Activated T-cell treated with anti-CD3 and anti-CD28 coated beads, Interleukin-2, amount 50 U/mL, for 24 hours (primary cell): ENCODE results near the gene TNPO3.
"Not testable (repeated sequence)": the region's sequence is repeated elsewhere in the genome, so short reads cannot be mapped to it uniquely, and the experiment has no call there.

ENCODE experiments used
- DNase-seq: peaks from one replicate; pipeline ENCODE4 v3.0.0-alpha.2; 2020
- H3K27ac Mint-ChIP-seq: 2 replicates; pipeline ENCODE4 v1.8.0; 2020; ENCODE audit warnings: mild to moderate bottlenecking, mixed read lengths
- H3K27me3 Mint-ChIP-seq: 2 replicates; pipeline ENCODE4 v1.8.0; 2020; ENCODE audit warnings: mixed read lengths
- H3K36me3 Mint-ChIP-seq: 2 replicates; pipeline ENCODE4 v1.8.0; 2020; ENCODE audit warnings: low read depth, mixed read lengths
- H3K4me1 Mint-ChIP-seq: 2 replicates; pipeline ENCODE4 v1.8.0; 2020; ENCODE audit warnings: low read depth, mixed read lengths
- H3K4me3 Mint-ChIP-seq: 2 replicates; pipeline ENCODE4 v1.8.0; 2020; ENCODE audit warnings: mild to moderate bottlenecking, moderate library complexity, mixed read lengths
- H3K9me3 Mint-ChIP-seq: 2 replicates; pipeline ENCODE4 v1.8.0; 2020; ENCODE audit warnings: mixed read lengths

Gene TNPO3

GRCh38 chr7:129013048-129013724, 41.7 kb downstream of the TNPO3 start:
- H3K4me1 Mint-ChIP-seq = peaks cover 45% of the 10 kb centered on the region
- no peak overlapping the region for H3K4me3 Mint-ChIP-seq
- H3K36me3 Mint-ChIP-seq = peaks cover 83% of the 10 kb centered on the region
- no peaks in the 10 kb centered on the region for H3K9me3 Mint-ChIP-seq
- no peak overlapping the region for H3K27ac Mint-ChIP-seq
- no peak for DNase-seq
- H3K27me3 Mint-ChIP-seq = no peaks in the 10 kb centered on the region

DNA sequence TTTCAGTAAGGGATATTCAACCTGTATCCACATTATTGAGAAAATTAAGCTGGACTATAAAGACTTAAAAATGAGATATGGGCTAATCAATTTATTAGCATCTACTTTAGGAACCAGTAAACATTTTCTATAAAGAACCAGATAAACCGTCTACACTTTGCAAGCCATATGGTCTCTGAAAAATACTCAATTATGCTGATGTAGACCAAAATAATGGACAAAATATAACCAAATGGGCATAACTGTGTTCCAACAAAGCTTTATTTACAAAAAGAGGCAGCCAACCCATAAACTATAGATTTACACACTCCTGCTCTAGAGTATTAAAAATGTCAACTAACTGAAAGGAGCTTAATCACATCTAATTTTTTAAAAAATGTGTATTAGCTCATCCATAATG, 42.3 kb downstream of the TNPO3 start:
- Mint-ChIP-seq H3K9me3 (no peaks in the 10 kb centered on the region), H3K4me1 (peaks cover 43% of the 10 kb centered on the region), H3K36me3 (peaks cover 83% of the 10 kb centered on the region), H3K4me3 (no peak overlapping the region), H3K27ac (no peak overlapping the region), H3K27me3 (no peaks in the 10 kb centered on the region)
- no peak for DNase-seq

- peak overlapping the region; percentile 87 for H3K27ac Mint-ChIP-seq
- peaks cover 48% of the 10 kb centered on the region for H3K4me1 Mint-ChIP-seq
- DNase-seq = no peak
These were observed 44.8 kb downstream of the TNPO3 start for GRCh38 chr7:129010075-129010474.

GRCh38 chr7:129009437-129009836, 45.5 kb downstream of the TNPO3 start:
- H3K4me1 Mint-ChIP-seq = peaks cover 48% of the 10 kb centered on the region
- H3K4me3 Mint-ChIP-seq = no peak overlapping the region
- no peak for DNase-seq
- H3K9me3 Mint-ChIP-seq = no peaks in the 10 kb centered on the region
- no peaks in the 10 kb centered on the region for H3K27me3 Mint-ChIP-seq
- peak overlapping the region; percentile 87 for H3K27ac Mint-ChIP-seq
- peaks cover 82% of the 10 kb centered on the region for H3K36me3 Mint-ChIP-seq

More at GRCh38 chr7:129010075-129010474, 44.8 kb downstream of the TNPO3 start:
- no peaks in the 10 kb centered on the region for H3K27me3 Mint-ChIP-seq
- H3K4me3 Mint-ChIP-seq = no peak overlapping the region
- no peaks in the 10 kb centered on the region for H3K9me3 Mint-ChIP-seq
- peaks cover 84% of the 10 kb centered on the region for H3K36me3 Mint-ChIP-seq

DNA sequence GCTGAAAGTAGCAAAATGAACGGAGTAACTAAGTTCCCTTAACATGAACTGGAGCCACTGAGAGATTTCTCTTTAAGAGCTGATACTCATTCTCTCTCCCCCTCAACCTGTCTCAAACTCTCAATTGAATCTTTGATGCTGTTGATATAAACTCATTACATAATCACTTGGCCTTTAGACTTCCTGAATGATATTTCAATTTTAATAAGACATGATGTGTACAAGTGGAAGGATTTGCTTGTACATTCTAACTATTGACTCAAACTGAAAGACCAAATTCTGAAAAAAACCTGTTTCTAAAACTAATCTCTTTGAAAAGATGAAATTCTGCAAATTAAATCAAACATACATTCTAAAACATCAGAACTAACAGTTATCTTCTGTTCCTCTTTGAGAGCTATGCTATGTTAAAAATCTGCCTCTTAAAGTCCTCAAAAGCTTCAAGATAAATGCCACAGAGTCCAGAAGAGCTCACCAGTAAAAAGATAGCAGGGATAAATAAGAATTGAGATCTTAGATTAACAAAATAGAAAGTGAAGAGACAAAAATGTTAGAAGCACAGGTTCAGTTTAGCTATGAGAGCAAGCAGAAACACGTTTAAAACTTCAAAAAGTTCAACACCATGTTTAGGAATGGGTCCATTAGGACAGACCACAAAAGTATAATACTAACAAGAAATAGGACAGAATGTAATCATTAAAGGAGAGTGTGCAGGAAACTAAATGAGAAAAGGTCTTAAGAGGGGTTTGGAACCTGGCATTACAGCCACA, 46.1 kb downstream of the TNPO3 start:
- Mint-ChIP-seq H3K4me1 (peaks cover 47% of the 10 kb centered on the region), H3K9me3 (no peaks in the 10 kb centered on the region), H3K36me3 (peaks cover 82% of the 10 kb centered on the region), H3K4me3 (peak overlapping the region; percentile 4), H3K27me3 (no peaks in the 10 kb centered on the region), H3K27ac (peak overlapping the region; percentile 87)
- no peak for DNase-seq

- DNase-seq = no peak
- peaks cover 78% of the 10 kb centered on the region for H3K36me3 Mint-ChIP-seq
- H3K4me1 Mint-ChIP-seq = peaks cover 38% of the 10 kb centered on the region
- H3K27me3 Mint-ChIP-seq = no peaks in the 10 kb centered on the region
- H3K9me3 Mint-ChIP-seq = no peaks in the 10 kb centered on the region
- peak overlapping the region; percentile 40 for H3K27ac Mint-ChIP-seq
- no peak overlapping the region for H3K4me3 Mint-ChIP-seq
These were observed 47.3 kb downstream of the TNPO3 start for GRCh38 chr7:129007572-129007971.

- peaks cover 82% of the 10 kb centered on the region for H3K36me3 Mint-ChIP-seq
These were observed 48.1 kb downstream of the TNPO3 start for GRCh38 chr7:129006636-129007414.

GRCh38 chr7:129005186-129005585, 49.7 kb downstream of the TNPO3 start:
- Mint-ChIP-seq H3K9me3 (no peaks in the 10 kb centered on the region), H3K27me3 (no peaks in the 10 kb centered on the region), H3K4me1 (peaks cover 31% of the 10 kb centered on the region), H3K4me3 (no peak overlapping the region), H3K27ac (no peak overlapping the region), H3K36me3 (peaks cover 81% of the 10 kb centered on the region)
- no peak for DNase-seq

More at GRCh38 chr7:129006636-129007414, 48.1 kb downstream of the TNPO3 start:
- Mint-ChIP-seq H3K27me3 (no peaks in the 10 kb centered on the region), H3K9me3 (no peaks in the 10 kb centered on the region), H3K27ac (no peak overlapping the region), H3K4me1 (peaks cover 38% of the 10 kb centered on the region), H3K4me3 (no peak overlapping the region)
- no peak for DNase-seq

- Mint-ChIP-seq H3K4me3 (no peak overlapping the region), H3K9me3 (no peaks in the 10 kb centered on the region), H3K27ac (peak overlapping the region; percentile 14), H3K27me3 (no peaks in the 10 kb centered on the region), H3K36me3 (peaks cover 78% of the 10 kb centered on the region), H3K4me1 (no peaks in the 10 kb centered on the region)
- no peak for DNase-seq
These were observed 57.7 kb downstream of the TNPO3 start for GRCh38 chr7:128997181-128997580.

GRCh38 chr7:128994560-128994959, 60.4 kb downstream of the TNPO3 start:
- DNase-seq, H3K9me3 Mint-ChIP-seq, H3K4me1 Mint-ChIP-seq, H3K27me3 Mint-ChIP-seq, H3K27ac Mint-ChIP-seq, H3K4me3 Mint-ChIP-seq: not testable (repeated sequence)
- peaks cover 81% of the 10 kb centered on the region for H3K36me3 Mint-ChIP-seq

DNA sequence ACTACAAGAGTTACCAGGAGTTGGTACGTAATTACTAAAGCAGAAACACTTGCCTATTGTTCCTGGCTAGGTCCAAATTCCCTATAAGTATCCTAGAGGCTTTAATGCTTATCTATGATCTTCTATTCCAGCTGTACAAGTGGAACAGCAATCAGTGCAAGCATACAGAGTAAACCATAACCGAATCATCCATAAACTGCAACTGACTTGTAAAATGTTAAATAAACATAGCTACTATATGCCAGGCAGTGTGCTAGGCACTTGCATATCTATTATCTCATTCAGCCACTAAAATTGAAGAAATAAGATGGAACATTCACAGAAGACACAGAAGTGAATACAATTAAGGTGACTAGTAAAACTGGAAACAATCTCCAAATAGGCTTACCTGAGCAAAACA, 61.5 kb downstream of the TNPO3 start:
- DNase-seq = no peak
- Mint-ChIP-seq H3K36me3 (peaks cover 83% of the 10 kb centered on the region), H3K4me1 (no peaks in the 10 kb centered on the region), H3K9me3 (no peaks in the 10 kb centered on the region), H3K4me3 (no peak overlapping the region), H3K27ac (peak overlapping the region; percentile 11), H3K27me3 (no peaks in the 10 kb centered on the region)

DNA sequence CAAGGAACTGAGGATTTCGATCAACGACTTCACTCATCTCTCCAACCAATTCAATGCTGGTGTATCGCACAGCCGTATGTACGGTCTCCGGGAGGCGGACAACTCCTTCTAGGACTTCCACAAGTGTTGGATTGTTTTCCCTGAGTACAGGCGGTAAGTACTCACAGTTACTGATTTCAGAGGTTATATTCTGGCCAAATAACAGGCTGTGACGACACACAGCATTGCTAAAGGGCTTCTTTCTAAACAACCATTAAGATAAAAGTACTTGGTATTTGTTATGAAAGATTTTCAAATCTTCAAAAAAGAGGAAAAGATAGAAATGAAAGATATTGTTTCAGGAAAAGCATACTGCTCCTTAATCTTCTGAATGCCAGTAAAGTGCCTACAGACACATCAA, 65.0 kb downstream of the TNPO3 start:
- H3K9me3 Mint-ChIP-seq = no peaks in the 10 kb centered on the region
- H3K27ac Mint-ChIP-seq = no peak overlapping the region
- H3K27me3 Mint-ChIP-seq = no peaks in the 10 kb centered on the region
- no peaks in the 10 kb centered on the region for H3K4me1 Mint-ChIP-seq
- H3K4me3 Mint-ChIP-seq = no peak overlapping the region
- H3K36me3 Mint-ChIP-seq = peaks cover 86% of the 10 kb centered on the region
- no peak for DNase-seq

GRCh38 chr7:128988372-128988771, 66.5 kb downstream of the TNPO3 start:
- Mint-ChIP-seq H3K36me3 (peaks cover 86% of the 10 kb centered on the region), H3K27ac (no peak overlapping the region), H3K27me3 (no peaks in the 10 kb centered on the region), H3K4me3 (no peak overlapping the region), H3K9me3 (no peaks in the 10 kb centered on the region), H3K4me1 (no peaks in the 10 kb centered on the region)
- DNase-seq = no peak

DNA sequence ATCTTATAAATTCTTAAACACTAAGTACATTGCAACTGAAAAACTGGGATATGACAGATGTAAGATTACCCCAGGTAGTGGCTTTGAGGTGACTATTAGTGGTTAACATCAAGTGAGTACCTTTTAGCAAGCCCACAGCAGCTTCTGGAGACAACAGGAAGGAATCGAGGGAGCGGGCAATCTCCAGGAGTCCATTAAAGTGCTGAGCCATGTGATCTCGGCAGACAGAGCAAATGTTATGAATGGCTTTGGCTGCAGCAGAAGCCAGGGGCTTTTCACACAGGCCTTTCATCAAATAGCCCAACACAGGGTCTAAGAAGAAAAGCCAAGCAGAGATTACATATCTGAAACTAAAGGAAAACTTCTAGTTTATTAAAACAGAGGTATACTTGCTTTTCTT, 68.3 kb downstream of the TNPO3 start:
- Mint-ChIP-seq H3K27me3 (no peaks in the 10 kb centered on the region), H3K9me3 (no peaks in the 10 kb centered on the region), H3K36me3 (peaks cover 89% of the 10 kb centered on the region), H3K4me3 (no peak overlapping the region), H3K27ac (no peak overlapping the region), H3K4me1 (no peaks in the 10 kb centered on the region)
- DNase-seq = no peak

DNA sequence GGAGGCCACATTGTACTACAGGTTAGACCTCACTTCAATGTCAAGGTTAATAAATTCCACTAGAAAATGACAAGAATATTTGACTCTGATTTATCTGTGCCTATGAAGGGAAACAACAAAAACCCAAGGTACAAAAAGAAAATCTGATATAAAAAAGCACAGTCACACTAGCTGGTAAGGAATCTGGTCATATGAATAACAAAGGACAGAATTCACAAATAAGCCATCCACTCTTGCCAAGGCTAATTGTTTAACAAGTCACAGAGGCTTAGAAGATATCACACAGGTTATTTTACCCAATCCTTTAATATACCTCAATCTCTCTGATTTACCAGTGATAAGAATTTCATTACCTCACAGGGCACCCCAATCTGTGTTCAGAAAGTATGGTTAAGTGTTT, 69.3 kb downstream of the TNPO3 start:
- Mint-ChIP-seq H3K4me3 (no peak overlapping the region), H3K36me3 (peaks cover 87% of the 10 kb centered on the region), H3K27ac (peak overlapping the region; percentile 1), H3K9me3 (no peaks in the 10 kb centered on the region), H3K27me3 (no peaks in the 10 kb centered on the region), H3K4me1 (no peaks in the 10 kb centered on the region)
- DNase-seq = no peak
